ENCODE data around the gene PIP5K1B. TPM values are rescaled to one million over a fixed set of nuclear protein-coding genes. Genes with fewer than 3 reads are reported as not detected.

PIP5K1B gene
- total RNA-seq, 1 experiment from 2014 or later = 10.3 TPM

DNA sequence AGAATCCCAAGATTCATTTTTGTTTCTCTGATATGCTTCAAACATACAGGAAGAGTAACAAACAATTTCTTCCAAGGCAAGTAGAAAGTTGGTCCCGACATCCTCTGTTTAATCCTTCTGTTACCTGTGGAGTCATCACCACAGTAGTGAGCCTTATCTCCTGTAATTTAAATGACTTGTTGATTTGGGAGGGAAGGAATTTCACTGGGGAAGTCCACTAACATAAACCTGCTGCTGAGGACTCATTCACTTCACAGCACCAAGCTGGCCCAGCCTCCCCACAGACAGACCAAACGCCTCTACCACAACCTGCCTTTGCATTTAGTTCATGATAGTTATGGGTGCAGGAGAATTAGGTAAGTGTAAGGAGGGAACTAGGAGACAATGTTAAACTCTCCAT, 245.6 kb downstream of the PIP5K1B start:
- no TSS peak for BruUV-seq (replicated peaks)
- Histone ChIP-seq H3K4me1 (no peaks in the 10 kb centered on the region), H3K36me3 (ENCODE audit: control insufficient read depth, insufficient read depth, low read length) (no peaks in the 10 kb centered on the region), H3K9me3 (no peaks in the 10 kb centered on the region), H3K4me3 (ENCODE audit: low read depth, low read length) (no peak overlapping the region), H3K27me3 (replicated peaks; ENCODE audit: control insufficient read depth, insufficient read depth, low read length) (no peaks in the 10 kb centered on the region)
- Mint-ChIP-seq H3K36me3 (ENCODE audit: insufficient read depth, unreplicated experiment) (no peaks in the 10 kb centered on the region), H3K27ac (ENCODE audit: unreplicated experiment) (no peak overlapping the region), H3K4me3 (ENCODE audit: unreplicated experiment) (no peak overlapping the region), H3K4me1 (ENCODE audit: low read depth, unreplicated experiment) (no peaks in the 10 kb centered on the region), H3K27me3 (ENCODE audit: insufficient read depth, unreplicated experiment) (no peaks in the 10 kb centered on the region), H3K9me3 (ENCODE audit: unreplicated experiment) (no peaks in the 10 kb centered on the region)
- ChIA-PET POLR2A (no interaction called here), CTCF (no interaction called here)
- intact Hi-C loops (cut with micrococcal nuclease; ENCODE audit: unreplicated experiment) = no loop called here
- no peak for DNase-seq
- no peak for TF ChIP-seq CTCF (IDR thresholded peaks at IDR 0.05; ENCODE audit: insufficient read depth in 1 of 2, low read depth in 1 of 2, low read length in 1 of 2, severe bottlenecking in 1 of 2, unreplicated experiment in 1 of 2)

GRCh38 chr9:68951879-68952659, 247.0 kb downstream of the PIP5K1B start:
- intact Hi-C loops (cut with micrococcal nuclease; ENCODE audit: unreplicated experiment) = no loop called here
- BruUV-seq (replicated peaks) = no TSS peak
- Histone ChIP-seq H3K36me3 (ENCODE audit: control insufficient read depth, insufficient read depth, low read length) (no peaks in the 10 kb centered on the region), H3K4me3 (ENCODE audit: low read depth, low read length) (no peak overlapping the region), H3K4me1 (no peaks in the 10 kb centered on the region), H3K27me3 (replicated peaks; ENCODE audit: control insufficient read depth, insufficient read depth, low read length) (no peaks in the 10 kb centered on the region), H3K9me3 (no peaks in the 10 kb centered on the region)
- no peaks in the 10 kb centered on the region for H3K36me3 Mint-ChIP-seq (ENCODE audit: insufficient read depth, unreplicated experiment)
- no peak overlapping the region for H3K27ac Mint-ChIP-seq (ENCODE audit: unreplicated experiment)
- ChIA-PET POLR2A (no interaction called here), CTCF (no interaction called here)
- H3K9me3 Mint-ChIP-seq (ENCODE audit: unreplicated experiment) = no peaks in the 10 kb centered on the region
- DNase-seq = no peak
- no peak overlapping the region for H3K4me3 Mint-ChIP-seq (ENCODE audit: unreplicated experiment)
- no peaks in the 10 kb centered on the region for H3K4me1 Mint-ChIP-seq (ENCODE audit: low read depth, unreplicated experiment)
- no peak for TF ChIP-seq CTCF (IDR thresholded peaks at IDR 0.05; ENCODE audit: insufficient read depth in 1 of 2, low read depth in 1 of 2, low read length in 1 of 2, severe bottlenecking in 1 of 2, unreplicated experiment in 1 of 2)
- no peaks in the 10 kb centered on the region for H3K27me3 Mint-ChIP-seq (ENCODE audit: insufficient read depth, unreplicated experiment)

- intact Hi-C loops (cut with micrococcal nuclease; ENCODE audit: unreplicated experiment) = no loop called here
- BruUV-seq (replicated peaks) = no TSS peak
- Mint-ChIP-seq H3K4me3 (ENCODE audit: unreplicated experiment) (no peak overlapping the region), H3K36me3 (ENCODE audit: insufficient read depth, unreplicated experiment) (no peaks in the 10 kb centered on the region), H3K27ac (ENCODE audit: unreplicated experiment) (no peak overlapping the region), H3K27me3 (ENCODE audit: insufficient read depth, unreplicated experiment) (no peaks in the 10 kb centered on the region), H3K9me3 (ENCODE audit: unreplicated experiment) (no peaks in the 10 kb centered on the region), H3K4me1 (ENCODE audit: low read depth, unreplicated experiment) (no peaks in the 10 kb centered on the region)
- no peak for DNase-seq
- POLR2A ChIA-PET = no interaction called here
- no peak overlapping the region for H3K4me3 ChIP-seq (ENCODE audit: low read depth, low read length)
- no peaks in the 10 kb centered on the region for H3K4me1 ChIP-seq
- no peaks in the 10 kb centered on the region for H3K27me3 ChIP-seq (replicated peaks; ENCODE audit: control insufficient read depth, insufficient read depth, low read length)
- TF ChIP-seq CTCF (IDR thresholded peaks at IDR 0.05; ENCODE audit: insufficient read depth in 1 of 2, low read depth in 1 of 2, low read length in 1 of 2, severe bottlenecking in 1 of 2, unreplicated experiment in 1 of 2) = no peak
- no peaks in the 10 kb centered on the region for H3K36me3 ChIP-seq (ENCODE audit: control insufficient read depth, insufficient read depth, low read length)
- H3K9me3 ChIP-seq = no peaks in the 10 kb centered on the region
- CTCF ChIA-PET = no interaction called here
These were observed 248.7 kb downstream of the PIP5K1B start for GRCh38 chr9:68953771-68954170.

All from Caco-2 (cell line).